Uterus (tissue), 4 donors: ENCODE results near the gene GGT5. TPM values are rescaled to one million over a fixed set of nuclear protein-coding genes. Genes with fewer than 3 reads are reported as not detected.
A peak's percentile ranks its signal among the peaks of the same experiment; 100 is the strongest.

ENCODE experiments used
- DNase-seq, 2 donors: peaks; one replicate each; pipeline ENCODE4 v3.0.0-alpha.2; 2019 to 2020
- H3K27ac ChIP-seq, 2 donors: fragments of 200-600 bp; sonication (generic); 1 replicate in 1 of 2; 2 replicates in 1 of 2; pipeline ENCODE4 v1.5.1; 2016 to 2018
- H3K27me3 ChIP-seq, 2 donors: fragments of 200-600 bp; sonication (generic); one replicate each; pipeline ENCODE4 v1.5.1; 2018 to 2019; ENCODE audit warnings: control low read depth in 1 of 2
- H3K36me3 ChIP-seq, 2 donors: fragments of 200-600 bp; sonication (generic); one replicate each; pipeline ENCODE4 v1.5.1; 2019; ENCODE audit warnings: control low read depth in 1 of 2
- H3K4me1 ChIP-seq, 2 donors: fragments of 200-600 bp; sonication (generic); one replicate each; pipeline ENCODE4 v1.5.1; 2018 to 2019; ENCODE audit warnings: control low read depth in 1 of 2
- H3K4me3 ChIP-seq, 2 donors: fragments of 200-600 bp; sonication (generic); 1 replicate in 1 of 2; 2 replicates in 1 of 2; pipeline ENCODE4 v1.5.1; 2018 to 2019; ENCODE audit warnings: mild to moderate bottlenecking in 1 of 2
- H3K9me3 ChIP-seq, 2 donors: fragments of 200-600 bp; sonication (generic); one replicate each; pipeline ENCODE4 v1.5.1; 2019; ENCODE audit warnings: control low read depth in 1 of 2
- CTCF ChIP-seq, 4 experiments: fragments of 200-600 bp in 2 of 4; fragments of 450-650 bp in 2 of 4; sonication (generic) in 2 of 4; IDR thresholded peaks; one replicate each; pipeline ENCODE4 v1.5.1; 2016 to 2019; ENCODE audit warnings: antibody characterized with exemption in 4 of 4, mild to moderate bottlenecking in 2 of 4, moderate library complexity in 1 of 4
- POLR2A ChIP-seq, 2 donors: fragments of 450-650 bp; IDR thresholded peaks; one replicate each; pipeline ENCODE4 v1.6.1; 2016; ENCODE audit warnings: antibody characterized with exemption in 2 of 2, mild to moderate bottlenecking in 1 of 2, moderate library complexity in 1 of 2
- intact Hi-C: fragments of 100-400 bp; cut with DNase I; formaldehyde crosslinking; loops from one replicate; pipeline ENCODE4 v1.15.1; 2023; ENCODE audit warnings: low total_unique reads
- total RNA-seq, 4 donors: library from RNA; depleted of rRNA in 3 of 4; stranded (reverse); fragments of >200 nt in 3 of 4; gene quantifications; one replicate each; pipeline versions ENCODE4 v1.1.0 to v1.2.4, GENCODE V29; 2014 to 2023
- donor health status: DM: yes; HTN: yes; CAD: no.

Gene GGT5
- total RNA-seq, 4 donors from 2014 or later, result 4.1 to 95.9 (median 54.9) TPM

GRCh38 chr22:24191381-24191841 is 53.5 kb downstream of the GGT5 start:
- TF ChIP-seq CTCF (IDR thresholded peaks at IDR 0.05) (no peak), POLR2A (IDR thresholded peaks at IDR 0.05) (no peak)
- intact Hi-C loops, result no loop called here
- DNase-seq, result peak in 1 of 2 donors; percentile 16
- Histone ChIP-seq H3K36me3 (no peaks in the 10 kb centered on the region), H3K4me3 (no peak overlapping the region), H3K27ac (no peak overlapping the region), H3K9me3 (no peaks in the 10 kb centered on the region), H3K4me1 (peaks cover 0 to 7% of the 10 kb centered on the region in 2 donors), H3K27me3 (no peaks in the 10 kb centered on the region)

- no peak overlapping the region for H3K4me3 ChIP-seq
- H3K27me3 ChIP-seq, result no peaks in the 10 kb centered on the region
- peak in 1 of 2 donors; percentile 18 for DNase-seq
- H3K9me3 ChIP-seq, result no peaks in the 10 kb centered on the region
- no peaks in the 10 kb centered on the region for H3K36me3 ChIP-seq
- no peak overlapping the region for H3K27ac ChIP-seq
- intact Hi-C loops, result no loop called here
- peaks cover 0 to 7% of the 10 kb centered on the region in 2 donors for H3K4me1 ChIP-seq
- TF ChIP-seq POLR2A (IDR thresholded peaks at IDR 0.05), result no peak
- TF ChIP-seq CTCF (IDR thresholded peaks at IDR 0.05), result no peak
Measured at GRCh38 chr22:24190596-24191208, 54.2 kb downstream of the GGT5 start.

- intact Hi-C loops, result no loop called here
- H3K27me3 ChIP-seq, result no peaks in the 10 kb centered on the region
- no peaks in the 10 kb centered on the region for H3K9me3 ChIP-seq
- H3K36me3 ChIP-seq, result no peaks in the 10 kb centered on the region
- H3K4me1 ChIP-seq, result peaks cover 0 to 7% of the 10 kb centered on the region in 2 donors
- no peak overlapping the region for H3K27ac ChIP-seq
- peak in 1 of 2 donors; percentile 28 for DNase-seq
- TF ChIP-seq POLR2A (IDR thresholded peaks at IDR 0.05), result no peak
- no peak overlapping the region for H3K4me3 ChIP-seq
Measured at GRCh38 chr22:24190159-24190540, 54.7 kb downstream of the GGT5 start.

GRCh38 chr22:24189249-24190158 is 55.4 kb downstream of the GGT5 start:
- Histone ChIP-seq H3K27me3 (no peaks in the 10 kb centered on the region), H3K4me1 (peaks cover 0 to 7% of the 10 kb centered on the region in 2 donors), H3K4me3 (no peak overlapping the region), H3K36me3 (no peaks in the 10 kb centered on the region), H3K27ac (no peak overlapping the region), H3K9me3 (no peaks in the 10 kb centered on the region)
- DNase-seq, result peak; percentile 75 to 81
- intact Hi-C loops, result loop anchor here (5.0 kb wide), 1 partner anchor 58 kb away; the partner anchor contains the start of gene GGT5
- TF ChIP-seq CTCF (IDR thresholded peaks at IDR 0.05) (peak; percentile 94 to 98 (median 95)), POLR2A (IDR thresholded peaks at IDR 0.05) (peak in 1 of 2 donors; percentile 37)

- Histone ChIP-seq H3K9me3 (no peaks in the 10 kb centered on the region), H3K4me1 (peaks cover 0 to 7% of the 10 kb centered on the region in 2 donors), H3K27me3 (no peaks in the 10 kb centered on the region), H3K36me3 (no peaks in the 10 kb centered on the region), H3K4me3 (no peak overlapping the region), H3K27ac (no peak overlapping the region)
- no peak for TF ChIP-seq POLR2A (IDR thresholded peaks at IDR 0.05)
- intact Hi-C loops, result loop anchor here (5.0 kb wide), 1 partner anchor 59 kb away; the partner anchor contains the start of gene GGT5
- no peak for DNase-seq
Measured at GRCh38 chr22:24188705-24189248, 56.1 kb downstream of the GGT5 start.
